Measurements from ENCODE around the gene VRTN.

- TF ChIP-seq CTCF (conservative IDR thresholded peaks at IDR 0.05; ENCODE audit: low read length) (no peak), EZH2phosphoT487 (IDR thresholded peaks at IDR 0.05; ENCODE audit: borderline replicate concordance) (no peak)
Measured at GRCh38 chr14:74395094-74395493, 46.8 kb downstream of the VRTN start.
